NCI-H345 treated with DMSO at 0.1 percent for 48 hours (cell line): Measurements from ENCODE around the gene SENP1.

Source experiments
- DNase-seq: peaks from one replicate; lab custom pipeline; 2025; ENCODE audit not compliant: unreplicated experiment; lab: John Stamatoyannopoulos, UW

SENP1 gene

GRCh38 chr12:48037267-48037915 is 68.5 kb downstream of the SENP1 start:
- DNase-seq = no peak

DNA sequence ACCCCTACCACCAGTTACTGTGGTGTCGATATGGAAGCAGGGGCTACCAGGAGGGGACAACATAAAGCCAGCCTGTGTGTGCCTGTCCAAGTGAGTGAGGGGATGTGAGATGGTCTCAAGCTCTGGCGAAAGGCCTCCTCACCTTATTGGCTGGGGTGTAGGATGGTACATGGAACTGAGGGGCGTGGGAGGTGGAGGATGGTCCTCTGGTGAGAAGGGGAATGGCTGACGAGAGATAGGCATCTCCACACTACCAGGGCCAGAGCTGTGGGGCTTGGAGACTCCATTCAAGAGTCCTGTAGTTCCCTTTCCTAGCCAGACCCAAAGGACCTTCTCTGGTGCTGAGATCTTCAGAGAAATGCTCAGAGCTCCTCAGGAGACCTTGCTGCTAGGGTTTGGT is 69.1 kb downstream of the SENP1 start:
- no peak for DNase-seq

- no peak for DNase-seq
Observed at GRCh38 chr12:48034835-48035805, 70.8 kb downstream of the SENP1 start.

GRCh38 chr12:48033451-48033850 is 72.4 kb downstream of the SENP1 start:
- DNase-seq = no peak

- no peak for DNase-seq
Observed at GRCh38 chr12:48032597-48032996, 73.3 kb downstream of the SENP1 start.

DNA sequence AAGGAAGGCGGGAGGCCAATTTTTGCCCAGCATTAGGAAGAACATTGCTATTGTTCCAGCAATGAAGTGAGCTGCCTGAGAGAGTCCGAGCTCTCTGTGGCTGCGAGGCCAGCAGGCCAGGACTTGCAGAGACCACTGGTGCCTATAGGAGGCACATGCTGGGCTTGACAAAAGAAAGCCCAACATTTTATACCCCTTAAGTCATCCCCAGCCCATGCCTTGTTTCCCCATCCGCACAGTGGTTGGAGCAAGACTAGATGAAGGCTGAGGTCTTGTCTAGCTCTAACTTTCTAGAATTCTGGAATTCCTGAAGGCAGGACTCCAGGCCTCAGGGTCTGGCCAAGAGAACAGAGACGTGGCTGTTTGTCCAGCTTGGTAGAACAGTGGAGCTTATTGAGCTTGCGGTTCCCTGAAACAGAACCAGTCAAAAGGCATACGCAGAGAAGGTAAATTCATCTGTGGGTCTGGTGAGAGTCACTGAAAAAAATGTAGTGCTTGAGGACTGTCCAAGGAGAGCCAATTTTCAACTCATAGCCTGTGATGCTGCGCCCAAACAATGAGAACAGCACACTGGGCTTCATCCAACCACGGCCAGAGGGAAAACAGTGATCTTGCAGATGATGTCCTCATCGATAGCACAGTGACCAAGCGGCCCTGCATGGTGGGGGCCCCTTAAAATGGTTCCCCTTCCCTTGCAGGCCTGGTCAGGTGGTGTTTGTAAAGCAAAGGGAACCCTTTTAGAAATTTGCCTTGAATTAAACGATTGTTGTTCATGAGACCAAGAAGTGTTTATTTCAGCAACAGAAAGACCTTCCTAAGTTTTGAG is 74.5 kb downstream of the SENP1 start:
- DNase-seq = no peak

DNA sequence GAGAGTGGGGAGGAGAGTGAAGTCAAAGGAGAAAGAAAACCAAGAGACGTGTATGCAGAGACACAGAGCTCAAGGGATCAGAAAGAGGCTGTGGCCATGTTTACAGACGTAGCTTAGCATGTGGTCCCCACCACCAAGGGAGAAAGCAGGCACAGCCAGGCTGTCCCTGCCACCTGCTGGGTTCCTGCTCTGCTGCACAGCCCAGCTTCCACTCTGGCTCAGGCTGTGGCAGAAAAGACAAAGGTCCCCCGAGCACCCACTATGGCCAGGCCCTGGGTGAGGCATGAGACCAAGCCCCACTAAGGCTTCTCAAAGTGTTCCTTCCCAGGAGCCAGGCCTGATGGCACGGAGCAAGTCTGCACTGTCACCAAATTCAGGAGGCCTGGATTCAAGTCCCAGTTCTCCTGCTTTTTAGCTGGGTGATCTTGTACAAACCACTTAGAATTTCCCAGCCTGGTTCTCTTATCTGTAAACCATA is 75.7 kb downstream of the SENP1 start:
- no peak for DNase-seq

DNA sequence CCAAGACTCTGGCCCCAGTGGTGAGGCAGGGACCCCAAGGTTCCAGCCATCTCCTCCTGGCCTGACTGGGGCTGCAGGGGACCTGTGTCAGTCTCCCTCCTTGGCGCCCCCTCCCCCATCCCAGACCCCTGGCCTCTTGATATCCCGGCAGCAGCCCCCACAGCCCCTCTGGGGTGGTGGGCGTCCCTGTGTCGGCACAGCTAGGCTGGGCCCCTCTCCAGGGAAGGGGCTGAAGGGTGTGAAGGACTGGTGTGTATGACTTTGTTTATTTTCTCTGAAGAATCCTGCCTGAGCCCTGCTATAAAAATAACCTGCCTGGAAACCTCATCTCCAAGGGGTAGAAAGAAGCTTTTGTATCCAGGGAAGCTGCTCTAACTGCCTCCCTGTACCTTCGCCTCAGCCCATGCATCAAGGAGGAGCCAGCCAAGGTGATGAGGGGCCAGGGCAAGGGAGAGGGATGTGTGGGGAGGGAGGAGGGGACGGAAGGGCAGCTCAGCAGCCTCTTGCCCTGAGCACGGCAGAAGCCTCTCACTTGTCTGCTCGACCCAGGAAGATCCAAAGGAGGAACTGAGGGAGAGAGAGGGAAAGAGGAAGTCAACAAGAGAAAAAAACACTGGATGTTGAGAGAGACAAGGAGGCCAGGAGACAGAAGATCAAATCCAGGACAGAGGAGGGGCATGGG is 76.2 kb downstream of the SENP1 start:
- DNase-seq = no peak

GRCh38 chr12:48028541-48029431 is 77.1 kb downstream of the SENP1 start:
- no peak for DNase-seq

DNA sequence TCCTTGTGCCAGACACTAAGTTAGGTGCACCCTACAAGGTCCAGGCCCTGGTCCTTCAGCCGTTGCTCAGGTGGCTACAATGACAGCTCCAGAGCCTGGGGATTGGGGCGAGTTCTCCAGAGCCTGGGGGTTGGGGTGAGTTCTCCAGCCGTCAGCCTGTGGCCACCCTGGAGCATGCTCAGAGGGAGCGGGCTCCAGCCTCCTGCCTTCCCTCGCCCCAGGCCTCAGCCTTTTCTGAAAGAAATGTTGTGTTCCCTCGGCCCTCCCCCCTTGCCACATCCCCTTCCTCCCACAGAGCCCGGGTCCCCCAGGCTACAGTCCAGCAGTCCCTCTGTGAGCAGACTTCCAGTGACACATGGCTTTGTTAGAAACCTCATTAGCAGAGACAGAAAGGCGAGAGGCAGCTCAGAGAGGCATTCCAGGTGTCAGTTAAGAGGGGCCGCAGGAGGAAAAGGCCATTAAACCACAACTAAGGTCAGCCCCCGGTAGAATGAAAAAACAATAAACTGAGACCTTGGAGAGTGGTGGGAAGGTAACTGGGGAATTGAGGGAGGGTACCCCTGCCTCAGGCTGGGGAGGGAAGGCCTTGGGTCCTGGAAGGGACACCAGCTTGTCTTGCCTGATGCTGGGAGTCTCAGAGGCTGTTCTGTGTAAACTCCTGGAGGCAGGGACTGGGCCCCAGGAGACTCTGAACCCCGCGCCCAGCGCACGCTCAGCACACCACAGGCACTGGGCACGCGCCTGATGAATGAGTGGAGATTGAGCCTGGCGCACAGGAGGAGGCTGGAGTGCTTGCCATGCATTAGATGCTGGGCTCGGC is 78.5 kb downstream of the SENP1 start:
- no peak for DNase-seq

GRCh38 chr12:48026060-48026827 is 79.6 kb downstream of the SENP1 start:
- DNase-seq = no peak

- DNase-seq = no peak
Observed at GRCh38 chr12:48025281-48025680, 80.6 kb downstream of the SENP1 start.

DNA sequence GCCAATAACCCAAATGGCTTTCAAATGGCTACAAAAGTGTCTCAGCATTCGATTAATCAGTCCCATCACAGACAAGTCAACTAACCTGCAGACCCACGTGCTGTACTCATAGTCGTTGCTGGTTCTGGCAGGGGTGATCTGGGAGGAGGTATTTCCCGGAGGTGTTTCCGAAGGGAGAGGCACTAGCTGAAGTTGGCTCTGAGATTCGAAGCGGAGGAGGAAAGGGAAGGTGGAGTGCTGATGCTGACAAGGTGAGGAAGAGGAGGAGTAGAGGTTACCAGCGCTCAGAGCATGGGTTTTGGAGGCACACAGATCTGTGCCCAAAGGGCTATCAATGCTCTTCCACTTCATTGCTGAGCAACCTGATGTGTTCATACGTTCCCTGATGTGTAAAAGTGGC is 81.1 kb downstream of the SENP1 start:
- no peak for DNase-seq

DNA sequence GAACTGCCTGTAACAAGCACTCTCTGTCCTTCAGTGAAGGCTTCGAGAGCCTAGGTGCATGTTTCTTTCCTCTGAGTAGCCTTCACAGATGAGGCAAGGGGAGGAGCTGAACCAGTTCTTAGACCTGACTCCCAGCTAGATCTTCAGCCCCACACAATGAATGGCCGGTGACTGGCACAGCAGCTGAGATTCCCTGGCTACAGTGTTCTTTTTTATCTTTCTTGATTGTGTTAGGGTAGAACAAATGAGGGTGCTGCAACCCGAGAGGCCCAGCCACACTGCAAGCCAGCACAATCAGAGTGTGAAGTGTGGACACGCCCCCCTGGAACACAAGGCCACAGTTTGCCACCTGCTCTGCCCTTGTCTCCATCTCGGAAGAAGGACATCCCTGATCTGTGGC is 82.5 kb downstream of the SENP1 start:
- no peak for DNase-seq

DNA sequence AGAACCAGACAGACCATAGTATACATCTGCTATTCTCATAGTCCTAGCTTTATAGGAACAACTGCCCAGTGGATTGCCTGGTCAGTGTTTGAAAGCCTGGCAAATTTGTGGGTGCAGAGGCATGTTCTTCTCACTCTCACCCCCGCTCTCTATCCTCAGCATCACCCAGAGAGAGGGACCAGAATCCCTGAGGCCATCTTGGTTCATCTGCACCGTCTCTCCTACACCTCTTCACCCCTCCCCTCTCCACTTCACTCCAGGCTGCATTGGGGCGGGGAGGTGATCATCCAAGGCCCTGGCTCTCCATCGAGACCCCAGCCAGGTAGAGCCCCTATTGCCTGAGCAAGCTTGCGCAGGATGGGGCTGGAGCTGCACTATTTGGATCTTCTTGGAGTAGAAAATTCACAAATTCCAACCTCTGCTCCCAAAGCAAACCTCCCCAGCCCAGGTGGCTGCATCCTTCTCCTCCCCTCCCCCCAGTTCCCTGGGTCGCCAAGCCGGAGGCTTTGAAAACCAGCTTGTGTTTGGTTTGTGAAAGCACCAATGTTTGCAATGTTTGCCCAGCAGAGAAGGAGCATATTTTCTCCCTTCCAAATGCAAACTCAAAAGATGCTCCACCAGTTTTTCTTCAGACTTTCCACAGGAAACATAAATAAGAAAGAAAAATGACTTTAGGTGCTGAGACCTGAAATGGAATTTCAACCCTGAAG is 83.0 kb downstream of the SENP1 start:
- no peak for DNase-seq

- no peak for DNase-seq
Observed at GRCh38 chr12:48022180-48022521, 83.7 kb downstream of the SENP1 start.

- DNase-seq = no peak
Observed at GRCh38 chr12:48021485-48022179, 84.2 kb downstream of the SENP1 start.
